Peyer's patch (tissue), 4 donors: ENCODE results near the gene MYL1. TPM values are rescaled to one million over a fixed set of nuclear protein-coding genes. Genes with fewer than 3 reads are reported as not detected.

Source experiments
- DNase-seq, 3 donors: peaks; one replicate each; pipeline ENCODE4 v3.0.0-alpha.2; 2017 to 2019
- H3K27ac ChIP-seq, 4 donors: fragments of 200-600 bp; sonication (generic); one replicate each; pipeline ENCODE4 v1.5.1; 2016 to 2019
- H3K27me3 ChIP-seq, 2 donors: fragments of 200-600 bp; sonication (generic); one replicate each; pipeline ENCODE4 v1.5.1; 2019
- H3K36me3 ChIP-seq, 3 donors: fragments of 200-600 bp; sonication (generic); one replicate each; pipeline ENCODE4 v1.5.1; 2016 to 2019
- H3K4me1 ChIP-seq, 4 donors: fragments of 200-600 bp; sonication (generic); one replicate each; pipeline ENCODE4 v1.5.1; 2016 to 2019
- H3K4me3 ChIP-seq, 4 donors: fragments of 200-600 bp; sonication (generic); 1 replicate in 3 of 4; 2 replicates in 1 of 4; pipeline ENCODE4 v1.5.1; 2016 to 2019; ENCODE audit warnings: mild to moderate bottlenecking in 1 of 4
- H3K9me3 ChIP-seq, 4 donors: fragments of 200-600 bp; sonication (generic); one replicate each; pipeline ENCODE4 v1.5.1; 2016 to 2019; ENCODE audit warnings: mild to moderate bottlenecking in 1 of 4
- CTCF ChIP-seq, 6 experiments: fragments of 450-650 bp in 4 of 6; fragments of 200-600 bp in 2 of 6; sonication (generic) in 1 of 6; IDR thresholded peaks; one replicate each; pipeline ENCODE4 v1.5.1; 2017 to 2019; ENCODE audit warnings: antibody characterized with exemption in 6 of 6, mild to moderate bottlenecking in 3 of 6, moderate library complexity in 1 of 6
- POLR2A ChIP-seq, 2 donors: fragments of 450-650 bp; IDR thresholded peaks; one replicate each; pipeline ENCODE4 v1.5.1; 2017; ENCODE audit warnings: antibody characterized with exemption in 2 of 2, mild to moderate bottlenecking in 2 of 2, moderate library complexity in 2 of 2
- total RNA-seq, 4 donors: library from RNA; depleted of rRNA; stranded (reverse); fragments of >200 nt; gene quantifications; one replicate each; pipeline ENCODE4 v1.1.0, GENCODE V29; 2016

The MYL1 gene
- total RNA-seq, 4 donors from 2014 or later, result not detected

- no peak for DNase-seq
- no peak for TF ChIP-seq CTCF (IDR thresholded peaks at IDR 0.05)
- no peak for TF ChIP-seq POLR2A (IDR thresholded peaks at IDR 0.05)
- Histone ChIP-seq H3K27me3 (no peaks in the 10 kb centered on the region), H3K27ac (no peak overlapping the region), H3K4me1 (no peaks in the 10 kb centered on the region), H3K4me3 (no peak overlapping the region), H3K36me3 (no peaks in the 10 kb centered on the region), H3K9me3 (no peaks in the 10 kb centered on the region)
Measured at GRCh38 chr2:210310550-210310949, 4.4 kb downstream of the MYL1 start.

GRCh38 chr2:210309548-210310233 is 5.3 kb downstream of the MYL1 start:
- TF ChIP-seq POLR2A (IDR thresholded peaks at IDR 0.05), result no peak
- no peaks in the 10 kb centered on the region for H3K4me1 ChIP-seq
- no peaks in the 10 kb centered on the region for H3K27me3 ChIP-seq
- H3K4me3 ChIP-seq, result no peak overlapping the region
- DNase-seq, result no peak
- H3K36me3 ChIP-seq, result no peaks in the 10 kb centered on the region
- no peaks in the 10 kb centered on the region for H3K9me3 ChIP-seq
- H3K27ac ChIP-seq, result no peak overlapping the region

GRCh38 chr2:210303498-210303897 is 11.5 kb downstream of the MYL1 start:
- no peak for DNase-seq
- H3K27me3 ChIP-seq, result no peaks in the 10 kb centered on the region
- H3K4me3 ChIP-seq, result no peak overlapping the region
- no peaks in the 10 kb centered on the region for H3K36me3 ChIP-seq
- H3K27ac ChIP-seq, result no peak overlapping the region
- no peaks in the 10 kb centered on the region for H3K4me1 ChIP-seq
- H3K9me3 ChIP-seq, result no peaks in the 10 kb centered on the region
- TF ChIP-seq CTCF (IDR thresholded peaks at IDR 0.05) (no peak), POLR2A (IDR thresholded peaks at IDR 0.05) (no peak)

- Histone ChIP-seq H3K36me3 (no peaks in the 10 kb centered on the region), H3K27me3 (no peaks in the 10 kb centered on the region), H3K4me3 (no peak overlapping the region), H3K9me3 (no peaks in the 10 kb centered on the region), H3K4me1 (no peaks in the 10 kb centered on the region), H3K27ac (no peak overlapping the region)
- DNase-seq, result no peak
- no peak for TF ChIP-seq POLR2A (IDR thresholded peaks at IDR 0.05)
- TF ChIP-seq CTCF (IDR thresholded peaks at IDR 0.05), result no peak
Measured at GRCh38 chr2:210302326-210302725, 12.6 kb downstream of the MYL1 start.

GRCh38 chr2:210299866-210300373 is 15.1 kb downstream of the MYL1 start:
- TF ChIP-seq POLR2A (IDR thresholded peaks at IDR 0.05) (no peak), CTCF (IDR thresholded peaks at IDR 0.05) (no peak)
- H3K27me3 ChIP-seq, result no peaks in the 10 kb centered on the region
- no peaks in the 10 kb centered on the region for H3K9me3 ChIP-seq
- no peaks in the 10 kb centered on the region for H3K4me1 ChIP-seq
- DNase-seq, result no peak
- H3K27ac ChIP-seq, result no peak overlapping the region
- H3K4me3 ChIP-seq, result no peak overlapping the region
- H3K36me3 ChIP-seq, result no peaks in the 10 kb centered on the region

GRCh38 chr2:210288408-210288807 is 26.6 kb downstream of the MYL1 start:
- no peaks in the 10 kb centered on the region for H3K36me3 ChIP-seq
- TF ChIP-seq POLR2A (IDR thresholded peaks at IDR 0.05), result no peak
- TF ChIP-seq CTCF (IDR thresholded peaks at IDR 0.05), result no peak
- no peak overlapping the region for H3K27ac ChIP-seq
- DNase-seq, result no peak
- no peak overlapping the region for H3K4me3 ChIP-seq
- no peaks in the 10 kb centered on the region for H3K4me1 ChIP-seq
- no peaks in the 10 kb centered on the region for H3K9me3 ChIP-seq
- no peaks in the 10 kb centered on the region for H3K27me3 ChIP-seq
